GM13977 (cell line): ENCODE measurements around the gene SUMO4.

ENCODE experiments used
- DNase-seq: peaks from one replicate; pipeline ENCODE4 v3.0.0; 2012; ENCODE audit warnings: low spot score
- CTCF ChIP-seq: IDR thresholded peaks from 2 replicates; pipeline ENCODE4 v1.5.1; 2012; ENCODE audit warnings: mild to moderate bottlenecking, control low read depth; ENCODE audit not compliant: insufficient read depth; ENCODE audit errors: extremely low read depth, missing control alignments
- in situ Hi-C: fragments of 300-500 bp; cut with MboI; formaldehyde crosslinking; loops from one replicate; pipeline ENCODE4 v1.12.0; 2022; ENCODE audit warnings: low sequenced_read_pairs, low pct_unique_long_range_greater_than_20kb, mixed read lengths, inconsistent platforms; ENCODE audit not compliant: unreplicated experiment

The SUMO4 gene

DNA sequence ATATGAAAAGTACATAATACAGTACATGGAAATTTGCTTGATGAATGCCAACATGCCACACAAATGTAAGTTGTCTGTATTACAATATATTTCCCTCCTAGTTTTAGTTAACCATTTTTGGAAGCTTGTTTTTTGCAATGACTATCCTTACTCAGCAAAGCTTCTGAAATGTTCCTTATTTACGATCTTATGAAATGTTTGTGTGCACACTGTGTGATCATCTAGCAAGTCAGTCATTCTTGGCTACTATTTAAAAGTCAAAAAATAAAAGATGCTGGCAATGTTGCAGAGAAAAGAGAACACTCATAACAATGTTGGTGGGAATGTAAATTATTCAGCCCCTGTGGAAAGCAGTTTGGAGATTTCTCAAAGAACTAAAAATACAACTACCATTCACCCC lies 33.8 kb downstream of the SUMO4 start:
- in situ Hi-C loops = loop anchor here (10.0 kb wide), 2 partner anchors 399 to 849 kb away; no protein-coding TSS in a partner anchor
- no peak for TF ChIP-seq CTCF
- no peak for DNase-seq

- no peak for TF ChIP-seq CTCF
- peak; percentile 2 for DNase-seq
- in situ Hi-C loops = loop anchor here (10.0 kb wide), 2 partner anchors 401 to 851 kb away; no protein-coding TSS in a partner anchor
Measured at GRCh38 chr6:149435919-149436586, 36.0 kb downstream of the SUMO4 start.

DNA sequence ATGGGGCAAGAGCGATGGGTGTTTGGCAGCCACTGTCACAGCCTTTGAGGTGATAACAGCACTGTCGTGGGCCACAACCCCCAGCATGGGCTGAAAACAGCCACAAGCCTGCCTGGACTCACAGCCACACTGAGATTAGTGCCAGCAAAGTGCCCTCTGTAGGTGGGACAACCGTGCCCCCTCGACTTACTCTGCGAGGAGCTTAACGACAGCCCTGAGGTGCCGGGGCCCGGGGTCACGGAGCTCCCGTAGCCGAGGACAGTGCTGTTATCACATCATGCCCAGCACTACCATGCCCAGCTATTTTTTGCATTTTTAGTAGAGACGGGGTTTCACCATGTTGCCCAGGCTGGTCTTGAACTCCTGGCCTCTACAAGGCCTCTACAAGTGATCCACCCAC lies 36.6 kb downstream of the SUMO4 start:
- peak; percentile 1 for DNase-seq
- in situ Hi-C loops = loop anchor here (10.0 kb wide), 2 partner anchors 402 to 852 kb away; no protein-coding TSS in a partner anchor
- no peak for TF ChIP-seq CTCF

DNA sequence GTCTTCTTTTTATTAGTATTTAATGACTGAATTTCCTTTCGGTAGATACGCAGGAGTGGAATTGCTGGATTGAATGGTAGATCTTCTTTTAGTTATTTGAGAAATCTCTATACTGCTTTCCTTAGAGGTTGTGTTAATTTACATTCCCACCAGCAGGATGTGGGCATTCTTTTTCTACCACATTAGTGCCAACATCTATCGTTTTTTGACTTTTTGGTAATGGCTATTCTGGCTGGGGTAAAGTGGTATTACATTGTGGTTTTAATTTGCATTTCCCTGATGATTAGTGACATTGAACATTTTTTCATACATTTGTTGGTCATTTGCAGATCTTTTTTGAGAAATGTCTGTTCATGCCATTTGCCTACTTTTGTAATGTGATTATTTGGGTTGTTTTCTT lies 37.1 kb downstream of the SUMO4 start:
- TF ChIP-seq CTCF = no peak
- no peak for DNase-seq
- in situ Hi-C loops = loop anchor here (10.0 kb wide), 2 partner anchors 402 to 852 kb away; no protein-coding TSS in a partner anchor

GRCh38 chr6:149438855-149439254 lies 38.8 kb downstream of the SUMO4 start:
- in situ Hi-C loops = loop anchor here (10.0 kb wide), 2 partner anchors 404 to 854 kb away; no protein-coding TSS in a partner anchor
- DNase-seq = no peak
- TF ChIP-seq CTCF = no peak

- TF ChIP-seq CTCF = no peak
- in situ Hi-C loops = loop anchor here (10.0 kb wide), 2 partner anchors 405 to 855 kb away; no protein-coding TSS in a partner anchor
- DNase-seq = no peak
Measured at GRCh38 chr6:149439626-149440025, 39.6 kb downstream of the SUMO4 start.
